A549 (cell line): ENCODE results near the gene DNAH5. TPM values are rescaled to one million over a fixed set of nuclear protein-coding genes. Genes with fewer than 3 reads are reported as not detected.

ENCODE experiments used
- ATAC-seq, 2 experiments: fragments of 200-7000 bp in 1 of 2; fragments of >200 bp in 1 of 2; cut with Nextera tagmentation in 1 of 2; cut with Tn5 transposase in 1 of 2; 3 replicates each; pipeline versions ENCODE4 v1.8.0 to v1.9.1; 2018 to 2020; ENCODE audit warnings: mild to moderate bottlenecking in 1 of 2, moderate library complexity in 1 of 2
- CTCF ChIA-PET: fragments of 300-600 bp; sonication (Branson Sonifier 250); formaldehyde crosslinking; extraction: SDS; loops from one replicate; lab custom pipeline; 2021; ENCODE audit warnings: antibody characterized with exemption, inconsistent platforms; lab: Yijun Ruan, JAX
- POLR2A ChIA-PET: fragments of 350-600 bp; formaldehyde crosslinking; extraction: SDS; loops from one replicate; lab custom pipeline; 2021; ENCODE audit warnings: antibody characterized with exemption, inconsistent platforms; lab: Yijun Ruan, JAX
- DNase-seq, 2 experiments: peaks; one replicate each; pipeline versions ENCODE4 v3.0.0 to v3.0.0-alpha.2; 2011 to 2016; ENCODE audit warnings: low read depth in 1 of 2, low spot score in 1 of 2
- FAIRE-seq: peaks from 2 replicates; lab custom pipeline; 2011; peaks lifted over from hg19 to GRCh38; lab: Jason Lieb, UNC
- H3K27ac ChIP-seq, 2 experiments: fragments of >200 bp; sonication (Bioruptor Twin); formaldehyde crosslinking; 3 replicates each; pipeline ENCODE4 v1.5.1; 2016 to 2017
- H3K4me1 ChIP-seq: fragments of >200 bp; sonication (Bioruptor Twin); formaldehyde crosslinking; 3 replicates; pipeline ENCODE4 v1.6.1; 2016
- H3K4me2 ChIP-seq: fragments of >200 bp; sonication (Bioruptor Twin); formaldehyde crosslinking; 3 replicates; pipeline ENCODE4 v1.6.1; 2016
- H3K4me3 ChIP-seq: fragments of >200 bp; sonication (Bioruptor Twin); formaldehyde crosslinking; 3 replicates; pipeline ENCODE4 v1.5.1; 2016
- H3K9me3 ChIP-seq: fragments of >200 bp; sonication (Bioruptor Twin); formaldehyde crosslinking; 3 replicates; pipeline ENCODE4 v1.6.1; 2016
- ATOH8 ChIP-seq: fragments of 250-450 bp; sonication (Bioruptor Pico); IDR thresholded peaks from 2 replicates; pipeline ENCODE4 v1.5.0; 2020; ENCODE audit warnings: low read depth, mild to moderate bottlenecking, moderate library complexity
- BCL3 ChIP-seq: fragments of >200 bp; sonication (Bioruptor Twin); formaldehyde crosslinking; IDR thresholded peaks from 3 replicates; pipeline ENCODE4 v1.6.1; 2016
- BHLHE40 ChIP-seq: IDR thresholded peaks from 2 replicates; pipeline ENCODE4 v1.6.1; 2012; ENCODE audit warnings: low read depth, low read length, inconsistent platforms
- CBX2 ChIP-seq: fragments of 200-600 bp; sonication (generic); IDR thresholded peaks from 2 replicates; pipeline ENCODE4 v1.6.1; 2016; ENCODE audit warnings: low read depth, mild to moderate bottlenecking, borderline replicate concordance
- CHD2 ChIP-seq: fragments of 150-350 bp; IDR thresholded peaks from 2 replicates; pipeline ENCODE4 v1.6.1; 2014; ENCODE audit warnings: low read length; ENCODE audit not compliant: partially characterized antibody
- CHD4 ChIP-seq: fragments of 200-600 bp; sonication (generic); IDR thresholded peaks from 2 replicates; pipeline ENCODE4 v1.6.1; 2016; ENCODE audit warnings: antibody characterized with exemption, mild to moderate bottlenecking, borderline replicate concordance
- FOSB ChIP-seq: fragments of 250-450 bp; sonication (Bioruptor Pico); IDR thresholded peaks from 2 replicates; pipeline ENCODE4 v1.5.0; 2020; ENCODE audit warnings: mild to moderate bottlenecking, moderate library complexity
- FOSL2 ChIP-seq, 2 experiments: fragments of 450-650 bp in 1 of 2; fragments of >200 bp in 1 of 2; sonication (Bioruptor Twin) in 1 of 2; formaldehyde crosslinking; IDR thresholded peaks; 2 replicates each; pipeline versions ENCODE4 v1.5.0 to v1.6.1; 2016 to 2020; ENCODE audit warnings: mild to moderate bottlenecking in 1 of 2, moderate library complexity in 1 of 2
- FOXS1 ChIP-seq: fragments of 250-450 bp; sonication (Bioruptor Pico); IDR thresholded peaks from 2 replicates; pipeline ENCODE4 v1.5.0; 2020; ENCODE audit warnings: mild to moderate bottlenecking, moderate library complexity
- HDAC2 ChIP-seq: fragments of 200-600 bp; sonication (generic); IDR thresholded peaks from 2 replicates; pipeline ENCODE4 v1.6.1; 2016
- HOXA7 ChIP-seq: fragments of 250-450 bp; sonication (Bioruptor Pico); IDR thresholded peaks from 2 replicates; pipeline ENCODE4 v1.5.0; 2020; ENCODE audit warnings: mild to moderate bottlenecking, moderate library complexity
- HOXB13 ChIP-seq: fragments of 250-450 bp; sonication (Bioruptor Pico); IDR thresholded peaks from 2 replicates; pipeline ENCODE4 v1.5.0; 2020; ENCODE audit warnings: low read depth, mild to moderate bottlenecking, moderate library complexity
- HOXB5 ChIP-seq: fragments of 250-450 bp; sonication (Bioruptor Pico); IDR thresholded peaks from 2 replicates; pipeline ENCODE4 v1.5.0; 2020; ENCODE audit warnings: mild to moderate bottlenecking, moderate library complexity
- JUN ChIP-seq, 2 experiments: fragments of >200 bp; sonication (Bioruptor Twin); formaldehyde crosslinking; IDR thresholded peaks; 2 replicates in 1 of 2; 3 replicates in 1 of 2; pipeline ENCODE4 v1.6.1; 2016 to 2017
- JUNB ChIP-seq: fragments of >200 bp; sonication (Bioruptor Twin); formaldehyde crosslinking; IDR thresholded peaks from 2 replicates; pipeline ENCODE4 v1.6.1; 2016
- KDM5A ChIP-seq: fragments of 200-600 bp; sonication (generic); IDR thresholded peaks from 2 replicates; pipeline ENCODE4 v1.6.1; 2016; ENCODE audit warnings: antibody characterized with exemption, mild to moderate bottlenecking
- NFE2L2 ChIP-seq: fragments of 150-350 bp; conservative IDR thresholded peaks from 2 replicates; pipeline ENCODE4 v1.6.1; 2014; ENCODE audit warnings: low read length
- PBX3 ChIP-seq: IDR thresholded peaks from 2 replicates; pipeline ENCODE4 v1.6.1; 2012
- RAD21 ChIP-seq, 2 experiments: fragments of >200 bp in 1 of 2; sonication (Bioruptor Twin) in 1 of 2; formaldehyde crosslinking in 1 of 2; IDR thresholded peaks in 1 of 2; conservative IDR thresholded peaks in 1 of 2; 2 replicates in 1 of 2; 3 replicates in 1 of 2; pipeline ENCODE4 v1.6.1; 2012 to 2018; ENCODE audit warnings: inconsistent platforms in 1 of 2
- RARB ChIP-seq: fragments of 250-450 bp; sonication (Bioruptor Pico); IDR thresholded peaks from 2 replicates; pipeline ENCODE4 v1.8.0; 2021; ENCODE audit warnings: mild to moderate bottlenecking, moderate library complexity
- RFX5 ChIP-seq: fragments of 450-650 bp; IDR thresholded peaks from 2 replicates; pipeline ENCODE4 v1.7.1; 2014; ENCODE audit warnings: antibody characterized with exemption, mild to moderate bottlenecking, moderate library complexity
- SMC3 ChIP-seq: fragments of >200 bp; sonication (Bioruptor Twin); formaldehyde crosslinking; IDR thresholded peaks from 3 replicates; pipeline ENCODE4 v1.6.1; 2018; ENCODE audit warnings: inconsistent platforms
- TFCP2L1 ChIP-seq: fragments of 250-450 bp; sonication (Bioruptor Pico); IDR thresholded peaks from 2 replicates; pipeline ENCODE4 v1.5.0; 2021; ENCODE audit warnings: mild to moderate bottlenecking
- TP53 ChIP-seq: fragments of 250-450 bp; sonication (Bioruptor Pico); IDR thresholded peaks from 2 replicates; pipeline ENCODE4 v1.5.0; 2021; ENCODE audit warnings: mild to moderate bottlenecking, moderate library complexity
- USF2 ChIP-seq: fragments of 450-650 bp; IDR thresholded peaks from 2 replicates; pipeline ENCODE4 v1.6.1; 2014; ENCODE audit warnings: antibody characterized with exemption
- WGBS: methylation state at CpG from one replicate; pipeline ENCODE4 v1.1.6; 2017; ENCODE audit errors: missing lambda C conversion rate; 5-methylcytosine and 5-hydroxymethylcytosine counted together
- polyA plus RNA-seq, 4 experiments: library from polyadenylated mRNA; depleted of rRNA in 3 of 4; stranded (reverse); fragments of >200 nt; fragmentation: RNase III in 1 of 4; extraction: RNeasy Plus Mini Kit Qiagen cat#74134 plus additional on column Dnase treatment in 1 of 4; gene quantifications; 2 replicates in 3 of 4; 3 replicates in 1 of 4; pipeline ENCODE4 v1.2.3, GENCODE V29; 2011 to 2017
- TF ChIP-seq, protein P1 (sequence below): fragments of >200 bp; sonication (Bioruptor Twin); formaldehyde crosslinking; IDR thresholded peaks from 3 replicates; pipeline ENCODE4 v1.5.1; 2016
- TF ChIP-seq, protein P2 (sequence below): IDR thresholded peaks from 2 replicates; pipeline ENCODE4 v1.6.1; 2012; ENCODE audit warnings: low read depth, borderline replicate concordance

Gene DNAH5
- polyA plus RNA-seq, 2 of the 4 experiments (the other 2 are of a cell fraction) = 0.15 to 1.0 TPM

GRCh38 chr5:13972029-13972428 is 27.5 kb upstream of the DNAH5 start:
- Histone ChIP-seq H3K9me3 (peaks cover 5% of the 10 kb centered on the region; the same call in 1 of the 3 replicates), H3K4me1 (0 out of 3 replicates have a peak, but pooled peaks cover 1% of the 10 kb centered on the region), H3K4me3 (no peak overlapping the region)
- POLR2A ChIA-PET = no interaction called here
- ATAC-seq (no peak), FAIRE-seq (no peak)
- CTCF ChIA-PET = interaction anchor here (1.1 to 2.5 kb wide), 4 partner anchors 11 to 677 kb away, joined by 3 to 7 read pairs (median 6); no protein-coding TSS in a partner anchor
- WGBS = 80% methylated on average over 7 of the region's 7 CpGs
- TF ChIP-seq, protein P1, sequence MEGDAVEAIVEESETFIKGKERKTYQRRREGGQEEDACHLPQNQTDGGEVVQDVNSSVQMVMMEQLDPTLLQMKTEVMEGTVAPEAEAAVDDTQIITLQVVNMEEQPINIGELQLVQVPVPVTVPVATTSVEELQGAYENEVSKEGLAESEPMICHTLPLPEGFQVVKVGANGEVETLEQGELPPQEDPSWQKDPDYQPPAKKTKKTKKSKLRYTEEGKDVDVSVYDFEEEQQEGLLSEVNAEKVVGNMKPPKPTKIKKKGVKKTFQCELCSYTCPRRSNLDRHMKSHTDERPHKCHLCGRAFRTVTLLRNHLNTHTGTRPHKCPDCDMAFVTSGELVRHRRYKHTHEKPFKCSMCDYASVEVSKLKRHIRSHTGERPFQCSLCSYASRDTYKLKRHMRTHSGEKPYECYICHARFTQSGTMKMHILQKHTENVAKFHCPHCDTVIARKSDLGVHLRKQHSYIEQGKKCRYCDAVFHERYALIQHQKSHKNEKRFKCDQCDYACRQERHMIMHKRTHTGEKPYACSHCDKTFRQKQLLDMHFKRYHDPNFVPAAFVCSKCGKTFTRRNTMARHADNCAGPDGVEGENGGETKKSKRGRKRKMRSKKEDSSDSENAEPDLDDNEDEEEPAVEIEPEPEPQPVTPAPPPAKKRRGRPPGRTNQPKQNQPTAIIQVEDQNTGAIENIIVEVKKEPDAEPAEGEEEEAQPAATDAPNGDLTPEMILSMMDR = no peak
- TF ChIP-seq USF2 = no peak
- no peak for TF ChIP-seq RAD21 (conservative IDR thresholded peaks at IDR 0.05 in 1 of 2, IDR thresholded peaks at IDR 0.05 in 1 of 2)
- no peak for TF ChIP-seq NFE2L2
- no peak for TF ChIP-seq ATOH8 (CRISPR knock-in tag)
- no peak for TF ChIP-seq BCL3
- TF ChIP-seq, all 56 proteins: peak for 0
- H3K4me2 ChIP-seq = no peak overlapping the region
- no peak for DNase-seq
- H3K27ac ChIP-seq = no peak overlapping the region

GRCh38 chr5:13957032-13957645 is 12.7 kb upstream of the DNAH5 start:
- TF ChIP-seq HOXA7 (CRISPR knock-in tag) (no peak), HOXB13 (CRISPR knock-in tag) (no peak), TFCP2L1 (CRISPR knock-in tag) (no peak), FOSL2 (IDR thresholded peaks at IDR 0.05) (no peak), FOSL2 (CRISPR knock-in tag; IDR thresholded peaks at IDR 0.05) (no peak), HOXB5 (CRISPR knock-in tag) (no peak), SMC3 (peak; percentile 69), KDM5A (no peak), JUN (IDR thresholded peaks at IDR 0.05) (no peak), FOXS1 (no peak), CHD2 (no peak), CHD4 (no peak), FOSB (CRISPR knock-in tag) (no peak), RAD21 (conservative IDR thresholded peaks at IDR 0.05 in 1 of 2, IDR thresholded peaks at IDR 0.05 in 1 of 2) (peak; percentile 83 to 91), RFX5 (no peak), TP53 (CRISPR knock-in tag) (no peak), JUNB (no peak), RARB (no peak), HDAC2 (no peak), PBX3 (no peak), BHLHE40 (no peak), NFE2L2 (no peak), CBX2 (no peak)
- TF ChIP-seq, protein P2, sequence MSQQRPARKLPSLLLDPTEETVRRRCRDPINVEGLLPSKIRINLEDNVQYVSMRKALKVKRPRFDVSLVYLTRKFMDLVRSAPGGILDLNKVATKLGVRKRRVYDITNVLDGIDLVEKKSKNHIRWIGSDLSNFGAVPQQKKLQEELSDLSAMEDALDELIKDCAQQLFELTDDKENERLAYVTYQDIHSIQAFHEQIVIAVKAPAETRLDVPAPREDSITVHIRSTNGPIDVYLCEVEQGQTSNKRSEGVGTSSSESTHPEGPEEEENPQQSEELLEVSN = no peak
- TF ChIP-seq, protein P1 = peak; percentile 79
- ATAC-seq (peak; percentile 98 to 99), FAIRE-seq (peak; percentile 88), DNase-seq (peak; percentile 44 to 68)
- CTCF ChIA-PET = interaction anchor here (0.6 to 1.3 kb wide), 10 partner anchors 8 to 1267 kb away, joined by 3 to 6 read pairs (median 3); no protein-coding TSS in a partner anchor
- no peak overlapping the region for H3K4me2 ChIP-seq
- no peak overlapping the region for H3K27ac ChIP-seq
- H3K4me3 ChIP-seq = no peak overlapping the region
- POLR2A ChIA-PET = no interaction called here
- H3K4me1 ChIP-seq = no peaks in the 10 kb centered on the region
- no peaks in the 10 kb centered on the region for H3K9me3 ChIP-seq
